ENCODE data around the gene TMC4. TPM values are rescaled to one million over a fixed set of nuclear protein-coding genes. Genes with fewer than 3 reads are reported as not detected.
A peak's percentile ranks its signal among the peaks of the same experiment; 100 is the strongest.

The TMC4 gene
- total RNA-seq, 1 donor from 2014 or later = 0.37 TPM

DNA sequence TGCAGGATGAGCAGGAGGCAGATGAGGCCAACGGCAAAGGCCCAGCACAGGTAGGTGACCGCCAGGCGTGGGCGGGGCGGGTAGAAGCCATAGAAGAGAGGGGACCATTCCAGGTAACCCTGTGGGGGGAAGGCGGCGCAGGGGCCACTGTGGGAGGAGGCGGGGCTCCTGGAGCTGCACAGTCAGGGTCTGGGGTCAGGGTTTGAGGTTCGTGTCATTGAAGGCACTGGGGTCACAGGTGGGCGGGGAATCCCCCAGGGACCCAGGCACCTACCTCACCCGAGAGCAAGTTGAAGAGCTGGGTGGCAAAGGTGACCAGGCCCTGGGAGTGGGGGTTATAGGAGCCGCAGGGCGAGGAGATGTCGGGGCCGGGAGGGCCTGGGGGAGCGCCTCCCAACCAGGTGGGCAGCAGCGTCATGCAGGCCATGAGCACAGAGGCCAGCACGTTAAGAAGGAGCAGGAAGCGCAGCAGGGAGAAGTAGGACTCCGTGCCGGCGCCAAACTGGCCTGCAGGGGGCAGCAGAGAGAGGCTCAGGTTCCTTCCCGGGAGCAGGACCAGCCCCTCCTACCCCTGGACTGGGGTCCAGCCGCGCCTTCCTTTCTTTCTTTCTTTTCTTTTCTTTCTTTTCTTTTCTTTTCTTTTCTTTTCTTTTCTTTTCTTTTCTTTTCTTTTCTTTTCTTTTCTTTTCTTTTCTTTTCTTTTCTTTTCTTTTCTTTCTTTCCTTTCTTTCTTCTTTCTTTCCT is 4.6 kb downstream of the TMC4 start:
- Mint-ChIP-seq H3K36me3 (ENCODE audit: low read depth) (no peaks in the 10 kb centered on the region), H3K27ac (no peak overlapping the region), H3K4me1 (ENCODE audit: low read depth) (peaks cover 9% of the 10 kb centered on the region), H3K9me3 (no peaks in the 10 kb centered on the region), H3K27me3 (ENCODE audit: low read depth) (no peaks in the 10 kb centered on the region), H3K4me3 (ENCODE audit: low read depth) (no peak overlapping the region)
- intact Hi-C loops (cut with micrococcal nuclease) = loop anchor here (1.0 kb wide), 1 partner anchor 63 kb away; no protein-coding TSS in a partner anchor
- DNase-seq (ENCODE audit: low spot score) = peak; percentile 81

DNA sequence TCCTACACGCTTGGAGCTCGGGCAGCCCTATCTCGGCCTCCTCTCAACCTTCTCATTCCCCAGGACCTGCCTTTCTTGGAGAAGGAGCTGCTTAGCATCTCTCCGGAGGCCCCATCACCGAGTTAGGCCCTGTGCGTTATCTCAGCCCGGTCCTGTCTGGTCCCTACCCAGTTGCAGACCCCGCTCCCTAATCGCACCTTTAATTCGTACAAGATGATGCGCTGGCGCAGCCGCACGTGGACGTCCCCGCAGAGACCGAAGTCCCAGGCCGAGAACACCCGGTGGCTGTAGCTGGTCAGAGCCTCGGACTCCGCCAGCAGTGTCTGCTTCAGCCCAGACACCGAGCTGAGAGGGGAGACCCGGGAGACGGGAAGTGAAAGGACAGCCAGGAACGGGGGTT is 7.7 kb downstream of the TMC4 start:
- H3K9me3 Mint-ChIP-seq = no peaks in the 10 kb centered on the region
- no peak overlapping the region for H3K27ac Mint-ChIP-seq
- intact Hi-C loops (cut with micrococcal nuclease) = no loop called here
- H3K4me1 Mint-ChIP-seq (ENCODE audit: low read depth) = peaks cover 27% of the 10 kb centered on the region
- no peaks in the 10 kb centered on the region for H3K36me3 Mint-ChIP-seq (ENCODE audit: low read depth)
- peak overlapping the region; percentile 81 for H3K4me3 Mint-ChIP-seq (ENCODE audit: low read depth)
- H3K27me3 Mint-ChIP-seq (ENCODE audit: low read depth) = no peaks in the 10 kb centered on the region
- DNase-seq (ENCODE audit: low spot score) = no peak

GRCh38 chr19:54164369-54165068 is 8.4 kb downstream of the TMC4 start:
- Mint-ChIP-seq H3K27ac (no peak overlapping the region), H3K4me3 (ENCODE audit: low read depth) (peak overlapping the region; percentile 81), H3K27me3 (ENCODE audit: low read depth) (no peaks in the 10 kb centered on the region), H3K4me1 (ENCODE audit: low read depth) (peaks cover 30% of the 10 kb centered on the region), H3K36me3 (ENCODE audit: low read depth) (no peaks in the 10 kb centered on the region), H3K9me3 (no peaks in the 10 kb centered on the region)
- peak; percentile 80 for DNase-seq (ENCODE audit: low spot score)
- intact Hi-C loops (cut with micrococcal nuclease) = no loop called here

DNA sequence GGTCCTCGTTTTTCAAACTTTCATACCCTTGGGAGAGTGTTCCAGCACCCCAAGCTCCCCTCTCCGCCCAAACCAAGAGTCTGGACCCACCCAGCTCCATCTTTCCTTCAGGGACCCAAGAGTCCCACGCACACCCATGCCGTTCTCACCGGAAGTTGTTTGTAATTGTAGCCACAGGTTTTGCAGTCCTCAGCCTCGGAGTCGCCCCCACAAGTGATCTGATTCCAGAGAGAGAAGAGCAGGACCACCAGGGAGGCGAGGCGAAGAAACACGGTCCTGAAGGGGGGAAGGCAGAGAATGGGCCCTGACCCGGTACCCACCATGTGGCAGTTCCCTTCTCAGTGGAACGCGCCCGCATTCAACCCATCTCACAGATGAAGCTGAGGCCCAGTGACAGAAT is 10.1 kb downstream of the TMC4 start:
- Mint-ChIP-seq H3K27me3 (ENCODE audit: low read depth) (no peaks in the 10 kb centered on the region), H3K36me3 (ENCODE audit: low read depth) (peaks cover 4% of the 10 kb centered on the region), H3K9me3 (no peaks in the 10 kb centered on the region), H3K27ac (no peak overlapping the region), H3K4me3 (ENCODE audit: low read depth) (peak overlapping the region; percentile 88), H3K4me1 (ENCODE audit: low read depth) (peaks cover 41% of the 10 kb centered on the region)
- no peak for DNase-seq (ENCODE audit: low spot score)
- intact Hi-C loops (cut with micrococcal nuclease) = no loop called here

DNA sequence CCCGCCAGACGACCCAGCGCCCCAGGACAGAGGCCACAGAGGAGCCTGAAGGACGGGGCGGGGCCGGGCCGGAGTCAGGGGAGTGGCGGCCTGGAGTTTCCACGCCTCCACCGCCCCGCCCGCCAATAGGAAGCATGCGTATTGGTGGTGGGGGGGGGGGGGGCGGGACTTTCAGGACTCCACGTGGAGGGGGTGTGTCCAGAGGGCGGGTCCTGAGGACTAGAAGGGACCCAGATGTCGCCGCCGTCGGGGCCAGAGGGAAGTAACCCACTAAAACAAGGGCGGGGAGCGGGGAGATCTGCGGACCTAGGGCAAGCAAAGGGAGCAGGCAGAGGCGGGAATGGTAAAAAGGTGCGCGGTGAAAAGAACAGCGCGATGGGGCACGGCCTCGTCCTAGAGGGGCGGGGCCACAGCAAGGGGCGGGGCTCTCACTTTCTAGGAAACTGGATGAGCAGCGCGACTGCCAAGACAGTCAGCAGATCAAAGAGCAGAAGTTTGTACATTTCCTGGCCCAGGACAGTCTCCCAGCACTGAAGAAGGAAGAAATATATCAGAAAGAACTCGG is 10.6 kb downstream of the TMC4 start:
- intact Hi-C loops (cut with micrococcal nuclease) = no loop called here
- no peaks in the 10 kb centered on the region for H3K9me3 Mint-ChIP-seq
- no peaks in the 10 kb centered on the region for H3K27me3 Mint-ChIP-seq (ENCODE audit: low read depth)
- DNase-seq (ENCODE audit: low spot score) = peak; percentile 77
- H3K4me3 Mint-ChIP-seq (ENCODE audit: low read depth) = peak overlapping the region; percentile 88
- peaks cover 4% of the 10 kb centered on the region for H3K36me3 Mint-ChIP-seq (ENCODE audit: low read depth)
- peaks cover 41% of the 10 kb centered on the region for H3K4me1 Mint-ChIP-seq (ENCODE audit: low read depth)
- H3K27ac Mint-ChIP-seq = peak overlapping the region; percentile 63

DNA sequence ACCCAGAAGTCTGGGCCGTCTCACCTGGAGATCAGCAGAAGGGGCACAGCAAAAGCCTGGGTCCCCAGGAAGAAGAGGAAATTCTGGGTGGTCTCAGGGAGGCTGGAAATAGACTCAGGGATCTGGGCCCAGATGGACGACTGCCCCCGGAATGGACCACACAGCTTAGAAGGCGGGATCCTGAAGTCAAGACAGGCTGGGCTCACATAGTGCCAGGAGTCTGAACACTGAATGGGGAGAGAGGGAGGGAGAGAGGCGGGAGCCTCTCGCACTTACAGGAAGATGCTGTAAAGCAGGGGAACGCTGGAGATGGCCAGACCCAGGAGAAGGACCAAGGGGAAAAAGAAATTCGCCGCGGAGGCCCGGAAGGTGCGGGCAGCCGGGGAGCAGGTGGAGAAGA is 12.1 kb downstream of the TMC4 start:
- no peaks in the 10 kb centered on the region for H3K9me3 Mint-ChIP-seq
- peaks cover 44% of the 10 kb centered on the region for H3K4me1 Mint-ChIP-seq (ENCODE audit: low read depth)
- no peaks in the 10 kb centered on the region for H3K27me3 Mint-ChIP-seq (ENCODE audit: low read depth)
- no peak for DNase-seq (ENCODE audit: low spot score)
- peak overlapping the region; percentile 99 for H3K27ac Mint-ChIP-seq
- H3K4me3 Mint-ChIP-seq (ENCODE audit: low read depth) = peak overlapping the region; percentile 99
- H3K36me3 Mint-ChIP-seq (ENCODE audit: low read depth) = peaks cover 18% of the 10 kb centered on the region
- intact Hi-C loops (cut with micrococcal nuclease) = no loop called here

GRCh38 chr19:54160182-54160811 is 12.7 kb downstream of the TMC4 start:
- intact Hi-C loops (cut with micrococcal nuclease) = no loop called here
- Mint-ChIP-seq H3K4me3 (ENCODE audit: low read depth) (peak overlapping the region; percentile 99), H3K27me3 (ENCODE audit: low read depth) (no peaks in the 10 kb centered on the region), H3K9me3 (no peaks in the 10 kb centered on the region), H3K36me3 (ENCODE audit: low read depth) (peaks cover 20% of the 10 kb centered on the region), H3K4me1 (ENCODE audit: low read depth) (peaks cover 44% of the 10 kb centered on the region), H3K27ac (peak overlapping the region; percentile 99)
- DNase-seq (ENCODE audit: low spot score) = no peak

- Mint-ChIP-seq H3K9me3 (no peaks in the 10 kb centered on the region), H3K36me3 (ENCODE audit: low read depth) (peaks cover 26% of the 10 kb centered on the region), H3K4me1 (ENCODE audit: low read depth) (peaks cover 49% of the 10 kb centered on the region), H3K4me3 (ENCODE audit: low read depth) (peak within 1 kb of the TSS; percentile 99), H3K27ac (peak within 1 kb of the TSS; percentile 99), H3K27me3 (ENCODE audit: low read depth) (no peaks in the 10 kb centered on the region)
- DNase-seq (ENCODE audit: low spot score) = peak; percentile 99
- intact Hi-C loops (cut with micrococcal nuclease) = loop anchor here (1.0 to 2.0 kb wide), 6 partner anchors 22 to 72 kb away; partner anchors contain the start of genes CNOT3, PRPF31, RPS9 and TFPT
These were observed 13.4 kb downstream of the TMC4 start, which contains the start of gene LENG1 for GRCh38 chr19:54159352-54160181. TSS of gene LENG1 (minus strand) at chr19:54159721. CDS start at chr19:54159695, 26 bp downstream.

- peaks cover 33% of the 10 kb centered on the region for H3K36me3 Mint-ChIP-seq (ENCODE audit: low read depth)
- DNase-seq (ENCODE audit: low spot score) = no peak
- intact Hi-C loops (cut with micrococcal nuclease) = loop anchor here (1.0 to 2.0 kb wide), 6 partner anchors 22 to 72 kb away; partner anchors contain the start of genes CNOT3, PRPF31, RPS9 and TFPT
- peak overlapping the region; percentile 99 for H3K27ac Mint-ChIP-seq
- no peaks in the 10 kb centered on the region for H3K27me3 Mint-ChIP-seq (ENCODE audit: low read depth)
- peaks cover 47% of the 10 kb centered on the region for H3K4me1 Mint-ChIP-seq (ENCODE audit: low read depth)
- H3K9me3 Mint-ChIP-seq = no peaks in the 10 kb centered on the region
- peak overlapping the region; percentile 99 for H3K4me3 Mint-ChIP-seq (ENCODE audit: low read depth)
These were observed 14.1 kb downstream of the TMC4 start for GRCh38 chr19:54158812-54159351.

DNA sequence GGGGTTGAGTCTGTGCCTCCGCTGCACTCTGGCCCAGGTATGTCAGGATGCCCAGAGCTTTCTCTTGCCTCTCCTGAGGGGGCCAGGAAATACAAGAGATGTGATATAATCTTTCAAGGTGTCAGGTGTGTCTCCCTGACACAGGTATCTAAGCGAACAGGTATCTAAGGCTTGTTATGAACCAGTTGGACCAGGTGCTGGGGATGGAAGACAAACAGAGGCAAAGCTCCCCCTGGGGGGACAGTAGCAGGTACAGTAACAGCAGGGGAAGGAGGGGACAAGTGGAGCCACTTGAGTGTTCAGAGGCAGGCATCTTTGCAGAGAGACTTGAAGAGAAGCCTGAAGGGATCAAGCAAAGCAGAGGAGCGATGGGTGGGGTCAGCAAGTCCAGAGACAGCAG is 16.0 kb downstream of the TMC4 start:
- Mint-ChIP-seq H3K27me3 (ENCODE audit: low read depth) (no peaks in the 10 kb centered on the region), H3K9me3 (no peaks in the 10 kb centered on the region), H3K27ac (no peak overlapping the region), H3K4me1 (ENCODE audit: low read depth) (peaks cover 38% of the 10 kb centered on the region), H3K36me3 (ENCODE audit: low read depth) (peaks cover 44% of the 10 kb centered on the region), H3K4me3 (ENCODE audit: low read depth) (no peak overlapping the region)
- no peak for DNase-seq (ENCODE audit: low spot score)
- intact Hi-C loops (cut with micrococcal nuclease) = no loop called here

- H3K36me3 Mint-ChIP-seq (ENCODE audit: low read depth) = peaks cover 48% of the 10 kb centered on the region
- no peaks in the 10 kb centered on the region for H3K9me3 Mint-ChIP-seq
- H3K27me3 Mint-ChIP-seq (ENCODE audit: low read depth) = no peaks in the 10 kb centered on the region
- intact Hi-C loops (cut with micrococcal nuclease) = no loop called here
- H3K27ac Mint-ChIP-seq = no peak overlapping the region
- H3K4me3 Mint-ChIP-seq (ENCODE audit: low read depth) = no peak overlapping the region
- H3K4me1 Mint-ChIP-seq (ENCODE audit: low read depth) = peaks cover 35% of the 10 kb centered on the region
- no peak for DNase-seq (ENCODE audit: low spot score)
These were observed 16.5 kb downstream of the TMC4 start for GRCh38 chr19:54156490-54156889.

DNA sequence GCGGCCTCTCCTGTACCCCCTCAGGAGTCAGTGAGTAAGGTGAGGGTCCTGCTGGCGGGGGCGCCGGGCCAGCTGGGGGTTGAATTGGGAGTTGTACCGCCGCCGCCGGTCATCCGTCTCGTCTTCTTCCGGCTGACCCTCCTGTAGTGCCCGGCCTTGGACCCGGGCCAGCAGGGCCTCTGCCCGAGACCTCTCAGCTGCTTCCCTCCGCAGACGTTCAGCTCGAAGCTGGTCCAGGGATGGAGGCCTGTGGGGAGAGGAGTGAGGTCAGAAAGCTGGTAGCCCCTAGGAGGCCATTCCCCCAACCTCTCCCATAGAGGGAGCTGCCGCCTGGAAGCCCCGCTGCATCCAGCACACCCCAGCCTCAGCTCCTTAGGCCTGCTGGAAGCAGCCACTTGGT is 17.3 kb downstream of the TMC4 start:
- H3K4me1 Mint-ChIP-seq (ENCODE audit: low read depth) = peaks cover 31% of the 10 kb centered on the region

More for the DNA sequence above, 17.3 kb downstream of the TMC4 start:
- Mint-ChIP-seq H3K36me3 (ENCODE audit: low read depth) (peaks cover 55% of the 10 kb centered on the region), H3K27ac (no peak overlapping the region), H3K27me3 (ENCODE audit: low read depth) (no peaks in the 10 kb centered on the region), H3K4me3 (ENCODE audit: low read depth) (no peak overlapping the region), H3K9me3 (no peaks in the 10 kb centered on the region)
- intact Hi-C loops (cut with micrococcal nuclease) = no loop called here
- DNase-seq (ENCODE audit: low spot score) = no peak
